SK-N-SH (cell line): Measurements from ENCODE around the gene CRYBG1. TPM values are rescaled to one million over a fixed set of nuclear protein-coding genes. Genes with fewer than 3 reads are reported as not detected.

Source experiments
- CTCF ChIA-PET: fragments of 300-600, 350-600 bp; formaldehyde crosslinking; extraction: SDS; loops from one replicate; lab custom pipeline; 2021; lab: Yijun Ruan, JAX
- POLR2A ChIA-PET: fragments of 350-600 bp; sonication (Branson Sonifier 250); formaldehyde crosslinking; extraction: SDS; loops from one replicate; lab custom pipeline; 2020; ENCODE audit warnings: antibody characterized with exemption, inconsistent platforms; lab: Yijun Ruan, JAX
- DNase-seq: peaks from one replicate; pipeline ENCODE4 v3.0.0; 2012
- H2AFZ ChIP-seq: fragments of 200-600 bp; sonication (generic); 2 replicates; pipeline ENCODE4 v1.8.1; 2016; ENCODE audit warnings: antibody characterized with exemption, mild to moderate bottlenecking, low read depth
- H3F3A ChIP-seq: fragments of 200-600 bp; sonication (generic); replicated peaks from 2 replicates; pipeline ENCODE3; 2016; ENCODE audit warnings: antibody characterized with exemption, mild to moderate bottlenecking; ENCODE audit not compliant: insufficient read depth
- H3K27ac ChIP-seq, 2 experiments: fragments of 200-500 bp in 1 of 2; fragments of 200-600 bp in 1 of 2; sonication (Bioruptor generic) in 1 of 2; sonication (generic), shearing (Covaris generic) in 1 of 2; 2 replicates each; pipeline versions ENCODE4 v1.5.1 to v1.6.1; 2014 to 2016; ENCODE audit warnings: low read depth in 2 of 2, inconsistent platforms in 1 of 2, low read length in 1 of 2, mild to moderate bottlenecking in 1 of 2, mixed read lengths in 1 of 2
- H3K27me3 ChIP-seq: fragments of 200-600 bp; sonication (generic), shearing (Covaris generic); 2 replicates; pipeline ENCODE4 v1.6.1; 2016; ENCODE audit warnings: mixed run types; ENCODE audit not compliant: insufficient read depth
- H3K36me3 ChIP-seq, 2 experiments: fragments of 200-500 bp in 1 of 2; fragments of 200-600 bp in 1 of 2; sonication (Bioruptor generic) in 1 of 2; sonication (generic) in 1 of 2; replicated peaks in 1 of 2; 2 replicates each; pipeline versions ENCODE3 to v1.5.1; 2014 to 2016; ENCODE audit warnings: low read length in 1 of 2, mild to moderate bottlenecking in 1 of 2; ENCODE audit not compliant: insufficient read depth in 2 of 2, control insufficient read depth in 1 of 2
- H3K4me1 ChIP-seq, 2 experiments: fragments of 200-500 bp in 1 of 2; fragments of 200-600 bp in 1 of 2; sonication (Bioruptor generic) in 1 of 2; sonication (generic), shearing (Covaris generic) in 1 of 2; 2 replicates each; pipeline versions ENCODE4 v1.5.1 to v1.6.1; 2014 to 2016; ENCODE audit warnings: low read depth in 1 of 2, low read length in 1 of 2, mixed run types in 1 of 2; ENCODE audit not compliant: insufficient read depth in 2 of 2, control insufficient read depth in 1 of 2
- H3K4me2 ChIP-seq: fragments of 200-600 bp; sonication (generic), shearing (Covaris generic); 2 replicates; pipeline ENCODE4 v1.6.1; 2017; ENCODE audit warnings: mixed run types
- H3K4me3 ChIP-seq, 2 experiments: fragments of 200-500 bp in 1 of 2; fragments of 200-600 bp in 1 of 2; sonication (Bioruptor generic) in 1 of 2; sonication (generic), shearing (Covaris generic) in 1 of 2; 2 replicates each; pipeline versions ENCODE4 v1.5.1 to v1.8.1; 2014 to 2016; ENCODE audit warnings: low read depth in 2 of 2, inconsistent platforms in 1 of 2, low read length in 1 of 2, mild to moderate bottlenecking in 1 of 2, mixed read lengths in 1 of 2, moderate library complexity in 1 of 2
- H3K79me2 ChIP-seq: fragments of 200-600 bp; sonication (generic); 2 replicates; pipeline ENCODE4 v1.8.1; 2017; ENCODE audit warnings: mild to moderate bottlenecking; ENCODE audit not compliant: insufficient read depth
- H3K9ac ChIP-seq: fragments of 200-600 bp; sonication (generic); 2 replicates; pipeline ENCODE4 v1.6.1; 2017; ENCODE audit warnings: mixed run types
- H3K9me2 ChIP-seq: fragments of 200-600 bp; sonication (generic); 2 replicates; pipeline ENCODE4 v1.6.1; 2017; ENCODE audit warnings: mixed run types
- H3K9me3 ChIP-seq: fragments of 200-600 bp; sonication (generic); 2 replicates; pipeline ENCODE4 v1.6.1; 2017; ENCODE audit warnings: mixed run types, mild to moderate bottlenecking, moderate library complexity
- H4K20me1 ChIP-seq: fragments of 200-600 bp; sonication (generic); 2 replicates; pipeline ENCODE4 v1.6.1; 2017; ENCODE audit warnings: mild to moderate bottlenecking, mixed run types; ENCODE audit not compliant: insufficient read depth
- CTCF ChIP-seq: fragments of 200-600 bp; sonication (generic); IDR thresholded peaks from 2 replicates; pipeline ENCODE4 v1.6.1; 2017; ENCODE audit warnings: antibody characterized with exemption, mild to moderate bottlenecking, moderate library complexity
- EP300 ChIP-seq, 2 experiments: IDR thresholded peaks; 2 replicates each; pipeline versions ENCODE4 v1.4.0 to v1.6.1; 2012; ENCODE audit warnings: borderline replicate concordance in 1 of 2, low read depth in 1 of 2, low read length in 1 of 2
- EZH2phosphoT487 ChIP-seq: fragments of 200-600 bp; sonication (generic); IDR thresholded peaks from 2 replicates; pipeline ENCODE4 v1.6.1; 2017; ENCODE audit warnings: low read depth, mixed run types, mild to moderate bottlenecking, antibody characterized with exemption, moderate library complexity, borderline replicate concordance
- FOSL2 ChIP-seq: IDR thresholded peaks from 2 replicates; pipeline ENCODE4 v1.4.0; 2012; ENCODE audit warnings: low read depth, mild to moderate bottlenecking, moderate library complexity, borderline replicate concordance
- FOXM1 ChIP-seq: IDR thresholded peaks from 2 replicates; pipeline ENCODE4 v1.4.0; 2012; ENCODE audit warnings: low read depth, mild to moderate bottlenecking
- GABPA ChIP-seq: IDR thresholded peaks from 2 replicates; pipeline ENCODE4 v1.4.0; 2012; ENCODE audit warnings: low read depth, mild to moderate bottlenecking
- GATA2 ChIP-seq: sonication (generic); formaldehyde crosslinking; IDR thresholded peaks from 2 replicates; pipeline ENCODE4 v1.5.0; 2020; ENCODE audit warnings: mild to moderate bottlenecking, missing genetic modification reagents
- JUND ChIP-seq: IDR thresholded peaks from 2 replicates; pipeline ENCODE4 v1.4.0; 2012
- MXI1 ChIP-seq: IDR thresholded peaks from 2 replicates; pipeline ENCODE4 v1.6.1; 2012; ENCODE audit warnings: mild to moderate bottlenecking, low read depth, low read length, improper control_type of control experiment
- NRF1 ChIP-seq: IDR thresholded peaks from 2 replicates; pipeline ENCODE4 v1.6.1; 2012; ENCODE audit warnings: low read depth, mild to moderate bottlenecking, low read length
- RAD21 ChIP-seq: IDR thresholded peaks from 2 replicates; pipeline ENCODE4 v1.6.1; 2012; ENCODE audit warnings: mild to moderate bottlenecking, low read length
- RCOR1 ChIP-seq: fragments of 150-350 bp; IDR thresholded peaks from 2 replicates; pipeline ENCODE4 v1.6.1; 2017; ENCODE audit warnings: antibody characterized with exemption, low read length
- RXRA ChIP-seq: IDR thresholded peaks from 2 replicates; pipeline ENCODE4 v1.4.0; 2012; ENCODE audit warnings: low read depth, mild to moderate bottlenecking, borderline replicate concordance
- SMC3 ChIP-seq: IDR thresholded peaks from 2 replicates; pipeline ENCODE4 v1.6.1; 2012; ENCODE audit warnings: low read depth, low read length, improper control_type of control experiment
- TAF1 ChIP-seq: IDR thresholded peaks from 2 replicates; pipeline ENCODE4 v1.6.1; 2012; ENCODE audit warnings: low read depth, mild to moderate bottlenecking, low read length, moderate library complexity, borderline replicate concordance
- YY1 ChIP-seq: IDR thresholded peaks from 2 replicates; pipeline ENCODE4 v1.4.0; 2012; ENCODE audit warnings: low read depth, mild to moderate bottlenecking
- WGBS: methylation state at CpG from one replicate; pipeline ENCODE4 v1.1.6; 2017; ENCODE audit warnings: low lambda C conversion rate; 5-methylcytosine and 5-hydroxymethylcytosine counted together
- polyA plus RNA-seq, 3 experiments: library from polyadenylated mRNA; depleted of rRNA; stranded (reverse); fragments of >200 nt; gene quantifications; 2 replicates each; pipeline ENCODE4 v1.2.3, GENCODE V29; 2012
- TF ChIP-seq, protein P1 (sequence below): IDR thresholded peaks from 2 replicates; pipeline ENCODE4 v1.4.0; 2012; ENCODE audit warnings: low read depth, borderline replicate concordance
- TF ChIP-seq, protein P2 (sequence below): IDR thresholded peaks from 2 replicates; pipeline ENCODE4 v1.4.0; 2012; ENCODE audit warnings: low read depth, borderline replicate concordance
- TF ChIP-seq, protein P3 (sequence below): fragments of 150-350 bp; IDR thresholded peaks from 2 replicates; pipeline ENCODE4 v1.6.1; 2016; ENCODE audit warnings: mild to moderate bottlenecking, low read depth, low read length

CRYBG1 gene
- polyA plus RNA-seq, 1 of the 3 experiments (the other 2 are of a cell fraction), result 13.8 TPM

GRCh38 chr6:106614166-106614565, 253.6 kb downstream of the CRYBG1 start (continued):
- TF ChIP-seq EP300 (IDR thresholded peaks at IDR 0.05; ENCODE audit: borderline replicate concordance in 1 of 2, low read depth in 1 of 2, low read length in 1 of 2) (no peak), SMC3 (no peak), RXRA (no peak), EZH2phosphoT487 (no peak), GATA2 (no peak), TAF1 (no peak), FOSL2 (no peak)
- TF ChIP-seq, protein P1, sequence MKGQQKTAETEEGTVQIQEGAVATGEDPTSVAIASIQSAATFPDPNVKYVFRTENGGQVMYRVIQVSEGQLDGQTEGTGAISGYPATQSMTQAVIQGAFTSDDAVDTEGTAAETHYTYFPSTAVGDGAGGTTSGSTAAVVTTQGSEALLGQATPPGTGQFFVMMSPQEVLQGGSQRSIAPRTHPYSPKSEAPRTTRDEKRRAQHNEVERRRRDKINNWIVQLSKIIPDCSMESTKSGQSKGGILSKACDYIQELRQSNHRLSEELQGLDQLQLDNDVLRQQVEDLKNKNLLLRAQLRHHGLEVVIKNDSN, result no peak

GRCh38 chr6:106614592-106615257, 254.2 kb downstream of the CRYBG1 start:
- peaks cover 10 to 11% of the 10 kb centered on the region in 2 experiments for H3K36me3 ChIP-seq
- no peak overlapping the region for H3K4me2 ChIP-seq
- H3K4me3 ChIP-seq, result no peak overlapping the region
- H2AFZ ChIP-seq, result no peak overlapping the region
- H3F3A ChIP-seq, result no peaks in the 10 kb centered on the region
- no peak for DNase-seq
- no peaks in the 10 kb centered on the region for H3K9me2 ChIP-seq
- TF ChIP-seq TAF1 (no peak), FOXM1 (no peak), RAD21 (no peak), NRF1 (no peak), GATA2 (no peak)
- H3K27me3 ChIP-seq, result no peaks in the 10 kb centered on the region
- ChIA-PET CTCF (interaction anchor here (4.4 kb wide), 1 partner anchor 365 kb away, joined by 24 read pairs; no protein-coding TSS in a partner anchor), POLR2A (no interaction called here)
- no peaks in the 10 kb centered on the region for H3K4me1 ChIP-seq
- 84% methylated on average over 3 of the region's 3 CpGs for WGBS
- H3K9ac ChIP-seq, result no peak overlapping the region
- no peak overlapping the region for H3K27ac ChIP-seq
- H3K9me3 ChIP-seq, result no peaks in the 10 kb centered on the region
- H4K20me1 ChIP-seq, result no peaks in the 10 kb centered on the region
- H3K79me2 ChIP-seq, result no peaks in the 10 kb centered on the region

DNA sequence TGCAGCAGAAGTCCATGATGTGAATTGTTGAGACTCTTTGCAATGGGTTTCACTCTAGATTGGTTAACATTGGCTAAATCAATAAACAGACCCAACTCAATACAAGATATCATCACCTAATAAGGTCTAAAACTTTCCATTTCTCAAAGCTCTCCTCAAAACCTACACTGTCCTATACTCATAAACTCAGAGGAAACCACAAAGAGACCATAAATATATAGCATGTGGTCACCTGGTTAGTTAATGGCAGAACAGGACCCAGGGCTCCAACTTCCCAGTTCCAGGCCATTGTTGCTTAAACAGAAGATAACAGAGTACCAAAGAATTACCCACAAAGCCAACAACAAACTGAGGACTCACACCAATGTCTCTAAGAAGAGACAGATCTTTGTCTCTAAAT, 256.8 kb downstream of the CRYBG1 start:
- H3K27ac ChIP-seq, result no peak overlapping the region
- H3F3A ChIP-seq, result no peaks in the 10 kb centered on the region
- H3K27me3 ChIP-seq, result no peaks in the 10 kb centered on the region
- no peak overlapping the region for H2AFZ ChIP-seq
- ChIA-PET POLR2A (no interaction called here), CTCF (interaction anchor here (1.7 to 2.2 kb wide), 2 partner anchors 8 to 362 kb away, joined by 6 to 11 read pairs; no protein-coding TSS in a partner anchor)
- no peak for DNase-seq
- no peaks in the 10 kb centered on the region for H4K20me1 ChIP-seq
- H3K9me3 ChIP-seq, result no peaks in the 10 kb centered on the region
- no peaks in the 10 kb centered on the region for H3K79me2 ChIP-seq
- no peak overlapping the region for H3K4me2 ChIP-seq
- H3K36me3 ChIP-seq, result peaks cover 10 to 11% of the 10 kb centered on the region in 2 experiments
- no peak overlapping the region for H3K9ac ChIP-seq
- H3K9me2 ChIP-seq, result no peaks in the 10 kb centered on the region
- H3K4me1 ChIP-seq, result no peaks in the 10 kb centered on the region; a peak in 1 of 4 replicates
- no peak overlapping the region for H3K4me3 ChIP-seq
- no peak for TF ChIP-seq RXRA
- TF ChIP-seq CTCF, result no peak
- no peak for TF ChIP-seq SMC3
- TF ChIP-seq RAD21, result no peak
- TF ChIP-seq, protein P2, sequence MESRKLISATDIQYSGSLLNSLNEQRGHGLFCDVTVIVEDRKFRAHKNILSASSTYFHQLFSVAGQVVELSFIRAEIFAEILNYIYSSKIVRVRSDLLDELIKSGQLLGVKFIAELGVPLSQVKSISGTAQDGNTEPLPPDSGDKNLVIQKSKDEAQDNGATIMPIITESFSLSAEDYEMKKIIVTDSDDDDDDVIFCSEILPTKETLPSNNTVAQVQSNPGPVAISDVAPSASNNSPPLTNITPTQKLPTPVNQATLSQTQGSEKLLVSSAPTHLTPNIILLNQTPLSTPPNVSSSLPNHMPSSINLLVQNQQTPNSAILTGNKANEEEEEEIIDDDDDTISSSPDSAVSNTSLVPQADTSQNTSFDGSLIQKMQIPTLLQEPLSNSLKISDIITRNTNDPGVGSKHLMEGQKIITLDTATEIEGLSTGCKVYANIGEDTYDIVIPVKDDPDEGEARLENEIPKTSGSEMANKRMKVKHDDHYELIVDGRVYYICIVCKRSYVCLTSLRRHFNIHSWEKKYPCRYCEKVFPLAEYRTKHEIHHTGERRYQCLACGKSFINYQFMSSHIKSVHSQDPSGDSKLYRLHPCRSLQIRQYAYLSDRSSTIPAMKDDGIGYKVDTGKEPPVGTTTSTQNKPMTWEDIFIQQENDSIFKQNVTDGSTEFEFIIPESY, result no peak
- no peak for TF ChIP-seq FOXM1
- TF ChIP-seq RCOR1, result no peak
- TF ChIP-seq JUND, result no peak
- TF ChIP-seq, protein P3, sequence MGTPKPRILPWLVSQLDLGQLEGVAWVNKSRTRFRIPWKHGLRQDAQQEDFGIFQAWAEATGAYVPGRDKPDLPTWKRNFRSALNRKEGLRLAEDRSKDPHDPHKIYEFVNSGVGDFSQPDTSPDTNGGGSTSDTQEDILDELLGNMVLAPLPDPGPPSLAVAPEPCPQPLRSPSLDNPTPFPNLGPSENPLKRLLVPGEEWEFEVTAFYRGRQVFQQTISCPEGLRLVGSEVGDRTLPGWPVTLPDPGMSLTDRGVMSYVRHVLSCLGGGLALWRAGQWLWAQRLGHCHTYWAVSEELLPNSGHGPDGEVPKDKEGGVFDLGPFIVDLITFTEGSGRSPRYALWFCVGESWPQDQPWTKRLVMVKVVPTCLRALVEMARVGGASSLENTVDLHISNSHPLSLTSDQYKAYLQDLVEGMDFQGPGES, result no peak
- no peak for TF ChIP-seq EP300 (IDR thresholded peaks at IDR 0.05; ENCODE audit: borderline replicate concordance in 1 of 2, low read depth in 1 of 2, low read length in 1 of 2)
- TF ChIP-seq GATA2, result no peak
- TF ChIP-seq YY1, result no peak
- no peak for TF ChIP-seq GABPA
- TF ChIP-seq MXI1, result no peak
- TF ChIP-seq NRF1, result no peak
